HepG2 (cell line): ENCODE measurements around the gene ELMO2. TPM values are rescaled to one million over a fixed set of nuclear protein-coding genes. Genes with fewer than 3 reads are reported as not detected.

ENCODE experiments used
- ATAC-seq: fragments of 200-7000 bp; cut with Tn5 transposase; 3 replicates; pipeline ENCODE4 v1.9.1; 2020; ENCODE audit warnings: mild to moderate bottlenecking, moderate library complexity
- BruUV-seq: library from RNA; stranded (reverse); fragments of 400-500 nt; replicated peaks from 2 replicates; lab custom pipeline; 2021; lab: Mats Ljungman, UMichigan
- CTCF ChIA-PET: fragments of 300-600 bp; formaldehyde crosslinking; extraction: SDS; loops from one replicate; lab custom pipeline; 2021; ENCODE audit warnings: low total read pairs, inconsistent platforms, low intra/inter-chr PET ratio; lab: Yijun Ruan, JAX
- POLR2A ChIA-PET: fragments of 350-600 bp; sonication (Branson Sonifier 250); formaldehyde crosslinking; loops from one replicate; lab custom pipeline; 2020; ENCODE audit warnings: antibody characterized with exemption, inconsistent platforms; lab: Yijun Ruan, JAX
- DNase-seq: peaks from one replicate; pipeline ENCODE4 v3.0.0-alpha.2; 2015; ENCODE audit warnings: low spot score
- FAIRE-seq: peaks from 3 replicates; lab custom pipeline; 2011; peaks lifted over from hg19 to GRCh38; lab: Jason Lieb, UNC
- H2AFZ ChIP-seq: one replicate; pipeline ENCODE4 v1.6.1; 2011; ENCODE audit warnings: low read length, inconsistent platforms
- H3K27ac ChIP-seq: fragments of 300-600 bp; 3 replicates; pipeline ENCODE4 v1.8.0; 2011; ENCODE audit warnings: mixed run types, mild to moderate bottlenecking, mixed read lengths, low read length, inconsistent platforms; ENCODE audit not compliant: insufficient read depth; ENCODE audit errors: extremely low read length
- H3K27me3 ChIP-seq, 2 experiments: fragments of 200-600 bp in 1 of 2; 2 replicates in 1 of 2; 3 replicates in 1 of 2; pipeline versions ENCODE4 v1.6.0 to v1.8.0; 2011; ENCODE audit warnings: low read length in 2 of 2, mild to moderate bottlenecking in 2 of 2, moderate library complexity in 2 of 2, inconsistent platforms in 1 of 2; ENCODE audit not compliant: insufficient read depth in 2 of 2, control insufficient read depth in 1 of 2
- H3K36me3 ChIP-seq, 2 experiments: fragments of 200-600 bp in 1 of 2; replicated peaks in 1 of 2; 2 replicates in 1 of 2; 3 replicates in 1 of 2; pipeline versions ENCODE4 v1.5.1 to v1.8.0; 2011; ENCODE audit warnings: low read length in 2 of 2, inconsistent platforms in 1 of 2; ENCODE audit not compliant: insufficient read depth in 2 of 2, control insufficient read depth in 1 of 2
- H3K4me1 ChIP-seq: 2 replicates; pipeline ENCODE4 v1.5.1; 2012; ENCODE audit warnings: low read length, inconsistent platforms; ENCODE audit not compliant: insufficient read depth
- H3K4me2 ChIP-seq: 2 replicates; pipeline ENCODE4 v1.6.0; 2011; ENCODE audit warnings: low read depth, low read length, inconsistent platforms
- H3K4me3 ChIP-seq, 3 experiments: fragments of 200-600 bp in 1 of 3; sonication (generic), shearing (Covaris generic) in 1 of 3; replicated peaks in 1 of 3; 2 replicates each; pipeline ENCODE4 v1.5.1; 2011 to 2016; ENCODE audit warnings: low read length in 3 of 3, inconsistent platforms in 2 of 3, low read depth in 2 of 3, mild to moderate bottlenecking in 2 of 3, control low read depth in 1 of 3, mixed read lengths in 1 of 3; ENCODE audit not compliant: insufficient read depth in 1 of 3
- H3K79me2 ChIP-seq: one replicate; pipeline ENCODE4 v1.6.1; 2011; ENCODE audit warnings: low read length, inconsistent platforms; ENCODE audit not compliant: insufficient read depth
- H3K9ac ChIP-seq: 2 replicates; pipeline ENCODE4 v1.6.0; 2011; ENCODE audit warnings: mild to moderate bottlenecking, low read depth, low read length, inconsistent platforms; ENCODE audit not compliant: insufficient read depth
- H3K9me3 ChIP-seq: 2 replicates; pipeline ENCODE4 v1.5.1; 2012; ENCODE audit warnings: mild to moderate bottlenecking, low read length
- H4K20me1 ChIP-seq: 2 replicates; pipeline ENCODE4 v1.6.0; 2011; ENCODE audit warnings: inconsistent platforms, mild to moderate bottlenecking, low read length, moderate library complexity; ENCODE audit not compliant: insufficient read depth
- BHLHE40 ChIP-seq: IDR thresholded peaks from 2 replicates; pipeline ENCODE4 v1.6.1; 2011; ENCODE audit warnings: low read length, improper control_type of control experiment
- EZH2 ChIP-seq: conservative IDR thresholded peaks from 2 replicates; pipeline ENCODE4 v1.6.1; 2012; ENCODE audit warnings: mild to moderate bottlenecking, low read depth, low read length, moderate library complexity
- FOSL1 ChIP-seq: sonication (generic); formaldehyde crosslinking; IDR thresholded peaks from 2 replicates; pipeline ENCODE4 v1.9.0; 2021; ENCODE audit warnings: missing genetic modification reagents, borderline replicate concordance
- KMT2A ChIP-seq: sonication (generic); formaldehyde crosslinking; IDR thresholded peaks from 2 replicates; pipeline ENCODE4 v1.4.0; 2020; ENCODE audit warnings: missing genetic modification reagents
- MZF1 ChIP-seq: sonication (generic); formaldehyde crosslinking; IDR thresholded peaks from 2 replicates; pipeline ENCODE4 v1.8.1; 2023; ENCODE audit warnings: mild to moderate bottlenecking, missing genetic modification reagents, borderline replicate concordance
- NCOA5 ChIP-seq: sonication (generic); formaldehyde crosslinking; IDR thresholded peaks from 2 replicates; pipeline ENCODE4 v1.4.0; 2020; ENCODE audit warnings: missing genetic modification reagents
- PAF1 ChIP-seq: IDR thresholded peaks from 2 replicates; pipeline ENCODE4 v1.6.1; 2016; ENCODE audit warnings: missing genetic modification reagents, missing compliant biosample characterization
- PAWR ChIP-seq: sonication (generic); formaldehyde crosslinking; IDR thresholded peaks from 2 replicates; pipeline ENCODE4 v1.4.0; 2020; ENCODE audit warnings: missing genetic modification reagents, mild to moderate bottlenecking, borderline replicate concordance
- ZNF282 ChIP-seq: fragments of 450-650 bp; IDR thresholded peaks from 2 replicates; pipeline ENCODE4 v1.6.1; 2018; ENCODE audit not compliant: partially characterized antibody
- ZNF577 ChIP-seq: sonication (generic); formaldehyde crosslinking; IDR thresholded peaks from 2 replicates; pipeline ENCODE4 v1.4.0; 2020; ENCODE audit warnings: mild to moderate bottlenecking, low read depth, missing genetic modification reagents, borderline replicate concordance
- ZNF674 ChIP-seq: sonication (generic); formaldehyde crosslinking; IDR thresholded peaks from 2 replicates; pipeline ENCODE4 v1.5.0; 2020; ENCODE audit warnings: low read depth, mild to moderate bottlenecking, missing genetic modification reagents
- ZNF772 ChIP-seq: sonication (generic); formaldehyde crosslinking; IDR thresholded peaks from 2 replicates; pipeline ENCODE4 v1.5.0; 2020; ENCODE audit warnings: mild to moderate bottlenecking, missing genetic modification reagents
- ZNF775 ChIP-seq: sonication (generic); formaldehyde crosslinking; IDR thresholded peaks from 2 replicates; pipeline ENCODE4 v1.4.0; 2020; ENCODE audit warnings: missing genetic modification reagents, mild to moderate bottlenecking, moderate library complexity, borderline replicate concordance
- ZNF883 ChIP-seq: sonication (generic); formaldehyde crosslinking; IDR thresholded peaks from 2 replicates; pipeline ENCODE4 v1.5.1; 2020; ENCODE audit warnings: mild to moderate bottlenecking, missing genetic modification reagents; ENCODE audit errors: not compliant biosample characterization
- ZSCAN20 ChIP-seq: sonication (generic); formaldehyde crosslinking; IDR thresholded peaks from 2 replicates; pipeline ENCODE4 v1.4.0; 2020; ENCODE audit warnings: missing genetic modification reagents, mild to moderate bottlenecking, borderline replicate concordance
- WGBS: methylation state at CpG from one replicate; pipeline ENCODE4 v1.1.6; 2017; ENCODE audit warnings: low lambda C conversion rate; 5-methylcytosine and 5-hydroxymethylcytosine counted together
- in situ Hi-C: cut with HindIII; loops from 2 replicates; pipeline ENCODE4 v1.10.0; 2017; ENCODE audit warnings: low pct_unique_long_range_greater_than_20kb; ENCODE audit not compliant: extremely low pct_ligation_motif_present
- intact Hi-C: fragments of 100-400 bp; cut with micrococcal nuclease; formaldehyde crosslinking; loops from one replicate; pipeline ENCODE4 v1.10.0; 2022; ENCODE audit not compliant: unreplicated experiment
- polyA plus RNA-seq, 8 experiments: library from polyadenylated mRNA; depleted of rRNA in 3 of 8; stranded (reverse) in 7 of 8; unstranded in 1 of 8; fragments of >200 nt; fragmentation: Illumina TruSeq in 4 of 8; extraction: Trizol in 4 of 8; gene quantifications; 2 replicates each; pipeline versions ENCODE4 v1.2.1 to v1.2.3, GENCODE V29; 2011 to 2016; ENCODE audit warnings: low read depth in 4 of 8, missing spikeins in 1 of 8, mixed read lengths in 1 of 8; ENCODE audit not compliant: insufficient read depth in 1 of 8
- total RNA-seq, 5 experiments: library from RNA; depleted of rRNA; stranded (reverse); fragments of >200 nt; fragmentation: Illumina TruSeq; extraction: Trizol; gene quantifications; 2 replicates each; pipeline ENCODE4 v1.2.3, GENCODE V29; 2016; ENCODE audit warnings: low read depth in 1 of 5
- TF ChIP-seq, protein P1 (sequence below): IDR thresholded peaks from 2 replicates; pipeline ENCODE4 v1.6.1; 2016
- TF ChIP-seq, protein P2 (sequence below): sonication (generic); formaldehyde crosslinking; IDR thresholded peaks from 2 replicates; pipeline ENCODE4 v1.4.0; 2020; ENCODE audit warnings: mild to moderate bottlenecking, missing genetic modification reagents
- TF ChIP-seq, protein P3 (sequence below): sonication (generic); formaldehyde crosslinking; IDR thresholded peaks from 2 replicates; pipeline ENCODE4 v1.5.0; 2020; ENCODE audit warnings: missing genetic modification reagents, mild to moderate bottlenecking, borderline replicate concordance
- TF ChIP-seq, protein P4 (sequence below): IDR thresholded peaks from 2 replicates; pipeline ENCODE4 v1.6.1; 2016; ENCODE audit warnings: missing genetic modification reagents, missing compliant biosample characterization
- TF ChIP-seq, protein P5 (sequence below): sonication (generic); formaldehyde crosslinking; IDR thresholded peaks from 2 replicates; pipeline ENCODE4 v1.5.0; 2020; ENCODE audit warnings: missing genetic modification reagents

Gene ELMO2
- total and polyA plus RNA-seq, 2 of the 13 experiments (the other 11 are each of a cell fraction or from before 2014, with no cell fraction given), result 30.6 to 35.7 TPM

DNA sequence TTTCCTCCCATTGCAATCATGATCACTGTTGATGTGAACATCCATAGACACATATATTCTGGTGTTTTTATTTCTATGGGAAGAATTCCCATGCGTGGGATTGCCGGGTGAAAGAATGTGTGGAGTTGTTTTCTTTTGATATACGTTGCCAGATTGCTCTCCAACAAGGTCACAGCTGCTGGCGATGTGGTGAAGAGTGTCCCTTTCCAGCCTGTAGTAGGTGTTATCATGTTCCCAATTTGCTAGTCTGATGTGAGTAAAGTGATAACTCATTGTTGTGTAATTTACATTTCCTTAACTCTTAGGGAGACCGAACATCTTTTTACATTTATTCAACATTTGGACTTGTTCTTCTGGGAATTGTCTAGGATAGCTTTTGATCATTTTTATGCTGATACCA is 14.5 kb upstream of the ELMO2 start:
- no peak for ATAC-seq
- Histone ChIP-seq H3K79me2 (no peaks in the 10 kb centered on the region), H3K27me3 (peaks cover 0 to 29% of the 10 kb centered on the region in 2 experiments; a peak in 3 of 5 replicates), H4K20me1 (no peaks in the 10 kb centered on the region), H3K9ac (no peak overlapping the region), H3K4me1 (no peaks in the 10 kb centered on the region), H3K36me3 (no peaks in the 10 kb centered on the region), H3K4me3 (no peak overlapping the region), H3K4me2 (no peak overlapping the region), H2AFZ (no peak overlapping the region), H3K9me3 (no peaks in the 10 kb centered on the region), H3K27ac (no peak overlapping the region)
- no peak for FAIRE-seq
- TF ChIP-seq ZSCAN20, result no peak
- TF ChIP-seq ZNF282, result no peak
- TF ChIP-seq, protein P1, sequence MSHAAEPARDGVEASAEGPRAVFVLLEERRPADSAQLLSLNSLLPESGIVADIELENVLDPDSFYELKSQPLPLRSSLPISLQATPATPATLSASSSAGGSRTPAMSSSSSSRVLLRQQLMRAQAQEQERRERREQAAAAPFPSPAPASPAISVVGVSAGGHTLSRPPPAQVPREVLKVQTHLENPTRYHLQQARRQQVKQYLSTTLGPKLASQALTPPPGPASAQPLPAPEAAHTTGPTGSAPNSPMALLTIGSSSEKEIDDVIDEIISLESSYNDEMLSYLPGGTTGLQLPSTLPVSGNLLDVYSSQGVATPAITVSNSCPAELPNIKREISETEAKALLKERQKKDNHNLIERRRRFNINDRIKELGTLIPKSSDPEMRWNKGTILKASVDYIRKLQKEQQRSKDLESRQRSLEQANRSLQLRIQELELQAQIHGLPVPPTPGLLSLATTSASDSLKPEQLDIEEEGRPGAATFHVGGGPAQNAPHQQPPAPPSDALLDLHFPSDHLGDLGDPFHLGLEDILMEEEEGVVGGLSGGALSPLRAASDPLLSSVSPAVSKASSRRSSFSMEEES (CRISPR knock-in tag), result no peak
- TF ChIP-seq BHLHE40, result no peak
- no peak for TF ChIP-seq ZNF674 (CRISPR knock-in tag)
- TF ChIP-seq, protein P2, sequence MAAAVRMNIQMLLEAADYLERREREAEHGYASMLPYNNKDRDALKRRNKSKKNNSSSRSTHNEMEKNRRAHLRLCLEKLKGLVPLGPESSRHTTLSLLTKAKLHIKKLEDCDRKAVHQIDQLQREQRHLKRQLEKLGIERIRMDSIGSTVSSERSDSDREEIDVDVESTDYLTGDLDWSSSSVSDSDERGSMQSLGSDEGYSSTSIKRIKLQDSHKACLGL (CRISPR knock-in tag), result no peak
- no peak for TF ChIP-seq ZNF577 (CRISPR knock-in tag)
- TF ChIP-seq, protein P3, sequence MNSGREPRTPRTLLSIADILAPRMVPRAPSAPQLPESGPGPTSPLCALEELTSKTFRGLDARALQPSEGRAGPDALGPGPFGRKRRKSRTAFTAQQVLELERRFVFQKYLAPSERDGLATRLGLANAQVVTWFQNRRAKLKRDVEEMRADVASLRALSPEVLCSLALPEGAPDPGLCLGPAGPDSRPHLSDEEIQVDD (CRISPR knock-in tag), result no peak
- no peak for TF ChIP-seq ZNF883 (CRISPR knock-in tag)
- TF ChIP-seq FOSL1 (CRISPR knock-in tag), result no peak
- TF ChIP-seq, protein P4, sequence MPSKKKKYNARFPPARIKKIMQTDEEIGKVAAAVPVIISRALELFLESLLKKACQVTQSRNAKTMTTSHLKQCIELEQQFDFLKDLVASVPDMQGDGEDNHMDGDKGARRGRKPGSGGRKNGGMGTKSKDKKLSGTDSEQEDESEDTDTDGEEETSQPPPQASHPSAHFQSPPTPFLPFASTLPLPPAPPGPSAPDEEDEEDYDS (CRISPR knock-in tag), result no peak
- TF ChIP-seq EZH2, result no peak
- no peak for TF ChIP-seq PAF1 (CRISPR knock-in tag)
- no peak for TF ChIP-seq PAWR (CRISPR knock-in tag)
- TF ChIP-seq KMT2A (CRISPR knock-in tag), result no peak
- no peak for TF ChIP-seq MZF1
- no peak for TF ChIP-seq NCOA5
- TF ChIP-seq ZNF775 (CRISPR knock-in tag), result no peak
- TF ChIP-seq, protein P5, sequence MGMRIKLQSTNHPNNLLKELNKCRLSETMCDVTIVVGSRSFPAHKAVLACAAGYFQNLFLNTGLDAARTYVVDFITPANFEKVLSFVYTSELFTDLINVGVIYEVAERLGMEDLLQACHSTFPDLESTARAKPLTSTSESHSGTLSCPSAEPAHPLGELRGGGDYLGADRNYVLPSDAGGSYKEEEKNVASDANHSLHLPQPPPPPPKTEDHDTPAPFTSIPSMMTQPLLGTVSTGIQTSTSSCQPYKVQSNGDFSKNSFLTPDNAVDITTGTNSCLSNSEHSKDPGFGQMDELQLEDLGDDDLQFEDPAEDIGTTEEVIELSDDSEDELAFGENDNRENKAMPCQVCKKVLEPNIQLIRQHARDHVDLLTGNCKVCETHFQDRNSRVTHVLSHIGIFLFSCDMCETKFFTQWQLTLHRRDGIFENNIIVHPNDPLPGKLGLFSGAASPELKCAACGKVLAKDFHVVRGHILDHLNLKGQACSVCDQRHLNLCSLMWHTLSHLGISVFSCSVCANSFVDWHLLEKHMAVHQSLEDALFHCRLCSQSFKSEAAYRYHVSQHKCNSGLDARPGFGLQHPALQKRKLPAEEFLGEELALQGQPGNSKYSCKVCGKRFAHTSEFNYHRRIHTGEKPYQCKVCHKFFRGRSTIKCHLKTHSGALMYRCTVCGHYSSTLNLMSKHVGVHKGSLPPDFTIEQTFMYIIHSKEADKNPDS (CRISPR knock-in tag), result no peak
- TF ChIP-seq ZNF772 (CRISPR knock-in tag), result no peak
- in situ Hi-C loops, result no loop called here
- ChIA-PET POLR2A (no interaction called here), CTCF (no interaction called here)
- WGBS, result 9% methylated on average over 5 of the region's 5 CpGs
- intact Hi-C loops, result no loop called here
- BruUV-seq, result no TSS peak
- no peak for DNase-seq
